HG02759 (cell line): Measurements from ENCODE around the gene AQP2.

Experiments used
- ATAC-seq: cut with Tn5 transposase; IDR thresholded peaks from one replicate; pipeline ENCODE4 v1.9.1; 2021; ENCODE audit warnings: mild to moderate bottlenecking, moderate library complexity; ENCODE audit not compliant: unreplicated experiment

AQP2 gene

DNA sequence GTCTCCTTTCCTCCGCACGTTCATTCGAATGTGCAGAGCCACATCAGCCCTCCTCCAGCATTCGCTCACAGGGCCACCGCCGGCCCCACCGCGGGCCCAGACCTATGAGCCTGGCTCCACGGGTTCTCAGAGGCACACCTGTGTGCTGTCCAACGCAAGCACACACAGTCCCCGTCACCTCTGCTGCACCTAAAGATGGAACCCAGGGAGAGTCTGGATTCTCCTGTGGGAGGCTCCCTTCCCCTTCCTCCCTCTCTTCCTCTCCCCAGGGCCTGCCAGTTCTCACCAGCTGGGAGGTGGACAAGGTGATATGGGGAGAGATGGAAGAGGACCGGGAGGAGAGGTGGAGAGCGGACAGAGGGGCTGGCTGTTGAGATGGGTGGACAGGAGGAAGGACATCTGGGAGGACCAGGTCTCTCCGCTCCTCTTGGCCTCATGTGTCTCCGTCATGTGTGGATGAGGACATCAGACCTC lies 17.3 kb downstream of the AQP2 start:
- ATAC-seq: no peak

DNA sequence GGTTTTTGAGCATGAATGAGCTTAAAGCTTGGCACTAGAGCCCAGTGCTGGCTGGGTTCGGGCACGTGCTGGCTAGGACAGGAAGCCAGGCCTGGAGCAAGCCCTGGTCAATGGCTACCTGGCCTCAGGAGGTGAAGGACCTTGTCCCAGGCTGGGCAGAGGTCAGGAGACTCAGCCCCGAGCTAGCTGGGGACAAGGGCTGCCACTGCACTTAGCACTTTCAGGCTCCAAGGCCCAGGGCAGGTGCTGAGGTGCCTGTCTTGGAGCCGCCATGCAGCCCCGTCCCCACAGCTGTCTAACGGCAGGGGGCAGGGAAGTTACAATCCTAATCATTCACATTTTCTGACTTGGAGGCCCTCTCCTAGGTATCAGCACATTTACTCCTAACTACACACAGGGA lies 17.9 kb downstream of the AQP2 start:
- ATAC-seq: no peak

DNA sequence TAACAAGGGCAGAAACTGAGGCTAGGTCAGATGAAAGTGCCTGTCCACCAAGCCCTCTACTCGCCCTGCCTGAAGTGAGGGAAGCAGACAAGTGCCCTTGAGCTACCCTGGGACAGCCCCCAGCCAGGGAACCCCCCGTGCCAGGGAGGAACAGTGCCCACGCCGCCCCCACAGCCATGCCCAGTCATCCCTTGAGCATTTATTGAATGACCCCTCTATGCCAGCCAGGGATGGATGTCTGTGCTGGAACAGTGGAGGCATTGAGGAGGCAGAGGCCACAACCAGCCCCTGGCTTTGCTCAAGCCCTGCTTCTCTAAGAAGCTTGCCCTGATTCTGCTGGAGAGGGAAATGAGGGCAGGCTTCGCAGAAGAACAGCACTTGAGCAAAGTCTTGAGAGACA lies 18.5 kb downstream of the AQP2 start:
- ATAC-seq: no peak

DNA sequence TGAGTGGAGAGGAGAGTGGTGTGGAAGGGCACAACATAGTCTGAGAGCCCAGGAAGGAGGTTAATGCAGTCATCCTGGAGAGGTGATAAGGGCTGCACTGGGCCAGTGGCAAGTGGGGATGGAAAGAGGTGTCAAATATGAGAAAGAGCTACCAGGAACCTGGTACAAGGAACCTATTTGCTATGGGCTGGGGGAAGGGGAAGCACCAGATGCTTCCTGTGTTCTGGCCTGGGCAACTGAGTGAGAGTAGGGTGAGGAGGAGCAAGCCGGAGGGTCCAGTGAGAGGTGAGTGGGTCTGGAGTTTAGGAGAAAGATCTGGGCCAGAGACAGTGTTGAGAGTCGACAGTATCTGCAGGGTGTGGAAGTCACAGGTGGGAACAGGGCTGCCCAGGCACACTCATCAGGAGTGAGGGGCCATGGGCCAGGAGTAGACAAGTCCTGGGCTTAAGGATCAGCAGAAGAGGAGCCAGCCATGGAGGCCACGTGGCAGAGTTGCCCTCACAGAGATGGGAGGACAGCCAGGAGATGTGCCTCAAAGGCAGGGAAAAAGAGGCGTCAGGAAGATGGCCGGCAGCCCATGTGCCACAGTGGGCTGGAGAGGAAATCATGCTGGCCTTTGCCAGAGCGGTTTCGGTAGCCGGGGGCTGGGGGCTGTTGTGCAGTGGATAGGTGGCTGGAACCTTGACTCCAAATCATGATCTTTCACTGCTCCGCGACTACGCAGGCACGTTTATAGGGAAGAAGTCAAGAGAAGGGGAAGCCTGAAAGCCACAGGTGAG lies 19.3 kb downstream of the AQP2 start:
- no peak for ATAC-seq

DNA sequence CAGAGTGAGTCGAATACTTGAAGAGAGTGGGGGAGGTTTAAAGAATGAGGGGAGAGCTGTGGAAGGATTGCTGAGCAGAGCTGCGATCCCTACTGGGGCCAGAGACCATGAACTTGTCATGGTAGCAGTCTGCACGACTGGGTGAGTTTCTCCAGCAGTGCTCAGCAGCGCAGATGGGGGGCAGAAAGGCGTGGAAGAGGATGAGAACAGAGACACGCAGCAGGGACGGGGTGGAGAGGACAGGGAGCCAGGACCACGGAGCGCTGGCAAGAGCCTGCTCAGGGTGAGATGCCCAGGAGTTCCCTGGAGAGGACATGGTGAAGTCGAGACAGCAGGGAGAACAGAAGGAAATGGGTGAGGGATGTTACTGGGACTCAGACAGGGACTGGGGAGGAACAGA lies 20.1 kb downstream of the AQP2 start:
- no peak for ATAC-seq

DNA sequence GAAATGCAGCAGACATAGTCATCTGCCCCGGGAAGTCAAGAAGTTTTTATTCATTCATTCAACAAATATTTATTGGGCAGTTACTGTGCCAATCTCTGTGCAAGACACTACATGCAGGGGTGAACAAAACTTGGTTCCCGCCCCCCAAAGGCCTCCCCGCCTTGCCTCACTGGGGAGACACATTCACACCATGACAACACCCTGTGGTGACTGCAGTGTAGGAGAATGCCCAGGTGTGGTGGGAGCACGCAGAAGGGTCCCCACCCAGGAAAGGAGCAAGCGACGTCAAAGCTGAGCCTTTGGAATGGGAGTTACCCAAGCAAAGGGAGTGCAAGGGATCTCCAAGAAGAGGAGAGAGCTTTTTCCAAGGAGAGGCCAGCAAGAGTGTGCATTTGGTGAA lies 20.6 kb downstream of the AQP2 start:
- no peak for ATAC-seq

DNA sequence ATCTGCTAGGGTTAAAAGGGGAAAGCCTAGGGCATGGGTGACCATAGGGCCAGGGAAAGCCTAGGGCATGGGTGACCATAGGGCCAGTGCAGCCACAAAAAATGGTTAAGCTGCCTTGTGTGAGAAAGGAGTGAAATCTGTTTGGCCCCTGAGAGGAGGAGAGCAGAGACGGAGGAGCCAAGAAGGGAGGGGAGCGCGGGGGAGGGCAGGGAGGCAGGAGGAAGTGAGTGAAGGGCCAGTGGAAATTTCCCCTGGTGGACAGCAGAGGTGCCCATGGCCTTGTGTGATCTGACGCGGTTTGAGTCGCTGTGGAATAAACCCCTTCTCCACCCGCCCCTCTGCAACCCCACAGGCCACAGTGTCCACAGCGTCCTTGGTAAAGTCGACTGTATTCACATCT lies 21.6 kb downstream of the AQP2 start:
- ATAC-seq: no peak

DNA sequence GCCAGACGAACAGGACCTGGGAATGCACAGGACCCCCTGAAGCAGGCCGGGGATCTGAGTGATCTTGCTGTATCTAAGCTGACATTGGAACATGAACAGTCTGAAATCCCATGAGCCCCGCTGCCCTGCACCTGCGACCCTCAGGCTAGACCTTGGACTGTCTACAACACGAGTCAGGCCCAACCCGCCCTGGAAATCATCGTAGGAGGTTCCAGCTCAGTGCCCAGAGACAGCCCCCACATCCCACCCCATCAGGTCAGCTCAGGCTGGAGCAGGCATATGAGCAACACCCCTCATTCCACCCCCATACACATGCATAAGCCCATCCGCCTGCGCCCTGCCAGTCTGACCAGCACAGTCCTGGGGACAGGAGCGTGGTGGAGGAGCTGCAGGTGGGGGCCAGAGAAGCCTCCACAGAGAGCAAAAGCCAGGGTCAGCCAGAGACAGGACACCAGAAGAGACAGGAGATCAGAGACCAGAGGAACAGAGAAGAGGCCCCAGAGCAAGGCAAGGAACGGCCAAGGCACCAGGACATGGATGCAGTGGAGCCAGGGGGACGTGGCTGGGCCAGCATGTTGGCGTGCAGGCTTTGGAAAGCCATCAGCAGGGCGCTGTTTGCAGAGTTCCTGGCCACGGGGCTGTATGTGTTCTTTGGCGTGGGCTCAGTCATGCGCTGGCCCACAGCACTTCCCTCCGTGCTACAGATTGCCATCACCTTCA lies 22.3 kb downstream of the AQP2 start, which contains the start of gene AQP6:
Gene AQP6, plus strand, starts transcription at position 307 of the 720 bp plus-strand sequence. Its CDS starts 227 bp downstream, at position 534.
- ATAC-seq: no peak

DNA sequence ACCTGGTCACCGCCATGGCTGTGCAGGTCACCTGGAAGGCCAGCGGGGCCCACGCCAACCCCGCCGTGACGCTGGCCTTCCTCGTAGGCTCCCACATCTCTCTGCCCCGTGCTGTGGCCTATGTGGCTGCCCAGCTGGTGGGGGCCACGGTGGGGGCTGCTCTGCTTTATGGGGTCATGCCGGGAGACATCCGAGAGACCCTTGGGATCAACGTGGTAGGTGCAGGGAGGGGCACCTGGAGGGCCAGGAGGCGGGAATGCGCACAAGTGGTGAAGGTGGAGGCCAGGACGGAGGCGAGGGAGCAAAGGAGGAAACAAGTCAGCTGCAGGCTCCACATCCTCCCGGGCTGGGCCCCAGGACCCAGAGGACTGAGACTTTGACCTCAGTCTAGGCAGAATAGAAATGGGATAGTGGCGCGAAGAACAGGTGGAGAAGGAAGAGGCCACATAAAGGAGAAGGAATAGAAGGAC lies 22.9 kb downstream of the AQP2 start:
- no peak for ATAC-seq

DNA sequence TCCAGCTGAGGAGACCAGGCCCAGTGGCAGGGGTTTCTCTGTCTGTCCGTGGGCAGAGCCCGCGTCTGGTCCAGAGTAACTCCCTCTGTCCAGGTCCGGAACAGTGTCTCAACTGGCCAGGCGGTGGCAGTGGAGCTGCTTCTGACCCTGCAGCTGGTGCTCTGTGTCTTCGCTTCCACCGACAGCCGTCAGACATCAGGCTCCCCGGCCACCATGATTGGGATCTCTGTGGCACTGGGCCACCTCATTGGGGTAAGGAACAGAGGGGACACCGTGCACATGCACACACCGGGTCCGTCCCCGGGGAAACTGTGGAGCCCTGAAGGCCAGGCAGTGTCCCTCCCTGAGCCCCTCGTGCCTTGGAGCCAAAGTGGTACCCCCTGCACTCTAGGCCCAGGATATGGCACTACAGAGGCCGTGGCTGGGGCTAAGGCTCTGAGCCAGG lies 23.7 kb downstream of the AQP2 start:
- ATAC-seq: no peak

DNA sequence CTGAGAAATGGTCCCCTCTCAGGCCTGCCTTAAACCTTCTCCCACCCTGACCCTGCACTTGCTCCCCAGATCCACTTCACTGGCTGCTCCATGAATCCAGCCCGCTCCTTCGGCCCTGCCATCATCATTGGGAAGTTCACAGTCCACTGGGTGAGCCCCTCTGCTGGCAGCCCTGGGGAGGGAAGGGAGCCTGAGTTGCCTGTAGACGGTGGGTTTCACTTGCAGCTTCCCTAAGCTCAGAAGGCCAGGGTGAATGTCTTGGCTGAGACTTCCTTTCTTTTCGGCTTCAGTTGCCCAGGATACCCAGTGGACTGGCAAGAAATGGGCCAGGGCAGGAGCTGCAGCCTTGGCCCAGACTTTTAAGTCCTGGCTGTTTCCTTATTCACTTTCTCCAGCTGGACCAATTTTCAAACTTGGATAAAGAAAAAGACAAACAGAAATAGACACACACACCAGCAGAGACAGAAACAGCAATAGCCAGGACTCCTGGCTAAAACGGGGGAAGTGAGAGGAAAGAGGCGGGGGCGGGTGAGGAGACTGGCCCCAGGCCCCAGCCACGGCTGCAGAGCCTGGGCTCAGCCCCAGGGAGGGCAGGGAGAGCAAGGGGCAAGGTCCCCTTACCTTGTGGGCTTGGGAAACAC lies 24.3 kb downstream of the AQP2 start:
- no peak for ATAC-seq

DNA sequence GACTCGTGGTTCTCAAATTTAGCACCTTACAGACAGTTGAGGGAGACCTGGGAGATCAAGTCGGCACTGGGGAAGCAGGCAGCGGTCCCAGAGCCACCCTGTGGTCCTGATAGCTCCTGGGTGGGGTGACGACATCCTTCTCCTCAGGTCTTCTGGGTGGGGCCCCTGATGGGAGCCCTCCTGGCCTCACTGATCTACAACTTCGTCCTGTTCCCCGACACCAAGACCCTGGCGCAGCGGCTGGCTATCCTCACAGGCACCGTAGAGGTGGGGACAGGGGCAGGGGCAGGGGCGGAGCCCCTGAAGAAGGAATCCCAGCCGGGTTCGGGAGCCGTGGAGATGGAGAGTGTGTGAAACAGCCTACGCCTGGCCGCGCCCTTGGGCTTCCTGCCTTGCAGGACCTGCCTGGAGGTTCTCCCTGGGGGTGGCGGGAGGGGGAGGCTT lies 24.8 kb downstream of the AQP2 start:
- no peak for ATAC-seq

DNA sequence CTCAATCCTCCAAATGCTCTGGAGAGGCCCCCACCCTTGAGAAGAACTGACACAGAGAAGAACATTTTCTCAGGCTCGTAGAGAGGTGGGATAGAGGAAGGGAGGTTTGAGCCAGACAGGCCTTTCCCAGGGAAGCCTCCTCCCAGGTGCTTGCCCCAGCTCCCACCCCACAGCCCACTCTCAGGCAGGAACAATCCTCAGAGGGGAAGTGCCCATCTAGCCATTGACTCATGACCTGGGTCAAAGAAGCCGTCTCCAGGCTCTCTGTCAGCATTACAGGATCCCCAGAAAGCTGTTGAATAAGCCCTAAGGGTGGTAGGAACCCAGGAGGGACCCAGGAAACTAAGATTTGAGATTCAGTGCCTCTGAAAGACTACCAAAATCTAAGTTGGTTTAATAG lies 26.0 kb downstream of the AQP2 start:
- ATAC-seq: no peak

DNA sequence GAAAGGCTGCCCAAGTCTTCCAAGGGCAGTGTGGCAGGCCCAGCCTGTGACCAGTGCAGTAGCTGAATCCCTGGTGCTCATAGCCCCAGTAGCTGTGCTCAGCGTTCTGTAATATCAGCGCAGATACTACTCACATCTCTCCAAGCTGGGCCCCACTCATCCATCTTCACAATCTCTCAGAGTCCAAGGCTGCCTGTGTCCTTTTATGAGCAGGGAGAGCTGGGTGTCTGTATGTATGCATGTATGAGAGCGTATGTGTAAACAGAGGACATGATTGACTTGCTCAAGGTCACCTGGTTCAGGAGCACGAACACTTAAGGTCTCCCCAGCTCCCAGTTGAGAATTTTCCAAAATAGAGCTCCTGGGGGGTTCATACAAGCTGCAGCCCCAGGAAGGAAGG lies 27.6 kb downstream of the AQP2 start:
- no peak for ATAC-seq

DNA sequence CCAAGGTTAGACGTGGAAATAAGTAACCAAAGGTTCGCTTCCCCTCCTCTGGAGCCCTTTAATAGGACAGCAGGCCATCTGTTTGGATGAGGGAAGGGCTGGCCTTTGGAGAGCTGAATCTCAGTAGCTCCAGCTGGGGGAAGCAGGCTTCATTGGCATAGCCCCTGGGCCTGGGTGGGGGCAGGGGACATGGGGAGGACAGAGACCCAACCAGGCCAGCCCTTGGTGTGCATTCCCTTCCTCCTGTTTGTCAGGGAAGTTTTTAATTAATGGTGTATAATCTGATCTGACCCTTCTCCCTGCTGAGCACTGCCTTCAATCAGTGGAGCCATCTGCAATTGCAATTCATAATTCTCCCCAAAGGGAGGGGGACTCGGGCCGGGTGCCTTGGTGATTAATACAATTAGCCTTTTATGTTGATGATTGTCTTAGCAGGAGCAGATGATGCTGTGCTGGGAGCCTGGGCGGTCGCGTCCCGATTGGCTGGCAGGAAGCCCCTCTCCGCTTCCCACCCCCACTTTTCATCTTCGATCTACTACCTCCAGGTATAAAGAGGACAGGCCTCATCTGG lies 28.6 kb downstream of the AQP2 start:
- no peak for ATAC-seq

DNA sequence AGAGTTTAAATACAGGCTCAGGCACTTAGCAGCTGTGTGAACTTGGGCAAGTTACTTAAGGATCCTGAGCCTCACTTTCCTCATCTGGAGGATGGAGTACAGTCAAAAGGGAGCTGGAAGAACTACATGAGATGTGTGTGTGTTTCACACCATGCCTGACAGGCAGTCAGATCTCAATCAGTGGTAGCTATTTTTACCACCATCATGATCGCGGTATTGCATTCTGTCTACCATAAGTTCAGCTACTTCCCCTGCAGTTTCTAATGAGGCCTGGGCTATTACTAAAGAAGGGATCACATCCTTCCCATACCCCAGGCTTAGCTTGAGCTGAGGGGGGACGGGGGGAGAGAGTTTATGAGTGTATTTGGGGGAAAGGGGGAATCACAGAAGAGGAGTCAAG lies 29.3 kb downstream of the AQP2 start:
- no peak for ATAC-seq

DNA sequence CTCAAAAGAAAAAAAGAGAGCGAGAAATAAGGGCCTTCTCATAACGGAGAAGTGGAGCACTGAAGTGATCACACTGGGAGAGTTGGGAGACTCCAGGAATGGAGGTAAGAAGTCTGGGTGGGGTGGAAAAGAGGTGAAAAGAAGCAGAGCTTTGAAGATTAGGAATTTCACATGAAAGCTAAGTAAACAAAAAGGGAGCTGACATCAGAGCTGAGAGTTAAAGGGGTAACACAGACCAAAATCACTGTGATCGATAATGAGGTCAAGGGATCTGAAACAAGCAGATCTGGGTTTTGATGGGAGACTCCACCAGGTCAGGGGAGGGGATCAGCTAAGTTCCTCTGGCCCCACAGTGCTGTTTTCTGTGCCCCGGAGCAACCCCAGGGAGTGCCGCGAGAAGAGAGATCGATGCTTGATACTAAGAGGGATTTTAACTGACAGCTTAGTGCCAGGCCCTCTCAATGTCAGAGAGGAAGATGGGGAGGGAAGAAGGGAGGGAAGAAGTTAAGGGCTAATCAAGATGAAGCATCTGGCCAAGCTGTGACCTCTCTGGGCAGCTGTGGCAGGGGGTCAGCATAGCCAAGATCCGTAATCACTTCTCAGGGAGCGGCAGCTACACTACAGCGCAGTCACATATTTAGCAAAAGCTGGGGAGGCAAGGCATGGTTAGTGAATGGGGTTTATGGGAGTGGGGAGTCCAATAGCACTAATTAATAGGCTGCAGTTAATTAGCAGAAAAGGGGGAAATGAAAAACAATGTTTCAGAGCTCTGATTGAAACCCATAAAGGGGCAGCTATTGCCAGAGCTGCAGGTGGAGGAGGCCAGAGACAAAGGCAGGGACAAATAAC lies 30.2 kb downstream of the AQP2 start:
- ATAC-seq: no peak

DNA sequence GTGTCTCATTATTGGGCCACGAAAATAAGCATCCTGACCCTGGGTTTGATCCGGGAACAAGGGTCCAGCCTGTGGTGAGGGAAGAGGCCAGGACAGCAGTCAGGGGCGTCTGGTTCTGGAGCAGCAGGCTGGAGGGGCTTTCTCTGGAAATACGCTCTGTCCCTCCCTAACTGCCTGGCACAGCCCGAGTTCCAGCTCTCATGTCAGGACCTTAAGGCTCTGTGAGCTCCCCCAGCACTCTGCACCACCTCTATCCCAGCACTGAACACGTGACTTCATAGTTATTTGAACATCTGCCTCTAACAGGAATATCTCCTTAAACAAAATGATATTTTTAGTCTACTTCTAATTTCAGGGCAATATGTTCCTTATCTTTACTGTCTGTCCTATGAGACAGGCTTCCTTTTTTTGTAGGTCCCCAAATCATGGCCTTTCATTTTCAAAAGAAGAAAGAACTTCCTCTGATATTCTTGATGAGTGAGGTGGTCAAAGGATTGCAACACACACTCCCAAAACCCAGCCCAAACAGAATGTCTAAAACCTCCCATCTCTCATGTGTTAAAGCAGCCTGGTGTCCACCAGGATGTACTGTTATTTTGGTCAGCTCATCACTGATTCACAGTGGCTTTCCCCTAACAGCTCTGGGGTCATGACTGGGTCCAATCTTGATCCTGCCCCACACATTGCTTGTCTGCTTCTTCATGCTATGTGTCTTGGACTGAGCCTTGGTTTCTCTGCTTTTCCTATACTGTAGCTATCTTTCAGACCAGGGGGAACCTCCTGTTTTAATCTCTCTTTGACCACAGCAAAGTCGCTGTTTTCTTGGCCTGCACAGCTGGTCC lies 31.9 kb downstream of the AQP2 start:
- no peak for ATAC-seq

DNA sequence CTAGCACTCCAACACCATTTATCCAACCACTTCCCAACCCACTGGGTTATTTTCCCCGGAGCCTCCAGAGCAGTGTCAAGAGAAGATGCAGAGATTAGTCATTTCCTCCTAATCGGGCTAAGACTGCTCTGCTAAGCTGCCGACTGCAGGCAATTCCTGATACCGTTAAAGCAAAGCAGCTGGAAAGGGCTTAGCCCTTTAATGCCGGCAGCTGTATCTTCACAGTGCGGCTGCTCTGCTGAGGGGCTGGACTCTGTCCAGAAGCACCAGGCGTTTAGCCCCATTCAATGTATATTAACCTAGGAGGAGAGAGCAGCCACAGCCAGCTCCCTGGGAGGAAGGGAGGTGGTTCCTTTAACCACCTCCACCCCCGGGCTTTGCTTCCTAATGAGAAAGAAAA lies 33.4 kb downstream of the AQP2 start:
- ATAC-seq: no peak
